ENCODE results near the gene TAP1. TPM values are rescaled to one million over a fixed set of nuclear protein-coding genes. Genes with fewer than 3 reads are reported as not detected.

Gene TAP1
- total RNA-seq, 2 donors from 2014 or later = 7.9 to 12.2 TPM

- ATAC-seq (no peak), DNase-seq (no peak)
- Histone ChIP-seq H3K4me1 (peaks cover 6% of the 10 kb centered on the region), H3K27ac (no peak overlapping the region), H3K36me3 (replicated peaks in 1 of 2; ENCODE audit: insufficient read depth in 1 of 2, low read depth in 2 of 2) (peaks cover 0 to 7% of the 10 kb centered on the region in 2 donors), H3K9me3 (no peaks in the 10 kb centered on the region), H3K4me3 (no peak overlapping the region), H3K27me3 (no peaks in the 10 kb centered on the region)
- intact Hi-C loops (cut with DNase I) = no loop called here
- no peak for TF ChIP-seq POLR2A (IDR thresholded peaks at IDR 0.05)
- TF ChIP-seq, protein P1, sequence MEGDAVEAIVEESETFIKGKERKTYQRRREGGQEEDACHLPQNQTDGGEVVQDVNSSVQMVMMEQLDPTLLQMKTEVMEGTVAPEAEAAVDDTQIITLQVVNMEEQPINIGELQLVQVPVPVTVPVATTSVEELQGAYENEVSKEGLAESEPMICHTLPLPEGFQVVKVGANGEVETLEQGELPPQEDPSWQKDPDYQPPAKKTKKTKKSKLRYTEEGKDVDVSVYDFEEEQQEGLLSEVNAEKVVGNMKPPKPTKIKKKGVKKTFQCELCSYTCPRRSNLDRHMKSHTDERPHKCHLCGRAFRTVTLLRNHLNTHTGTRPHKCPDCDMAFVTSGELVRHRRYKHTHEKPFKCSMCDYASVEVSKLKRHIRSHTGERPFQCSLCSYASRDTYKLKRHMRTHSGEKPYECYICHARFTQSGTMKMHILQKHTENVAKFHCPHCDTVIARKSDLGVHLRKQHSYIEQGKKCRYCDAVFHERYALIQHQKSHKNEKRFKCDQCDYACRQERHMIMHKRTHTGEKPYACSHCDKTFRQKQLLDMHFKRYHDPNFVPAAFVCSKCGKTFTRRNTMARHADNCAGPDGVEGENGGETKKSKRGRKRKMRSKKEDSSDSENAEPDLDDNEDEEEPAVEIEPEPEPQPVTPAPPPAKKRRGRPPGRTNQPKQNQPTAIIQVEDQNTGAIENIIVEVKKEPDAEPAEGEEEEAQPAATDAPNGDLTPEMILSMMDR (IDR thresholded peaks at IDR 0.05) = no peak
- 64 to 67% methylated on average over 3 of the region's 3 CpGs for WGBS, 2 donors
Observed at GRCh38 chr6:32827025-32827424, 26.5 kb downstream of the TAP1 start.

DNA sequence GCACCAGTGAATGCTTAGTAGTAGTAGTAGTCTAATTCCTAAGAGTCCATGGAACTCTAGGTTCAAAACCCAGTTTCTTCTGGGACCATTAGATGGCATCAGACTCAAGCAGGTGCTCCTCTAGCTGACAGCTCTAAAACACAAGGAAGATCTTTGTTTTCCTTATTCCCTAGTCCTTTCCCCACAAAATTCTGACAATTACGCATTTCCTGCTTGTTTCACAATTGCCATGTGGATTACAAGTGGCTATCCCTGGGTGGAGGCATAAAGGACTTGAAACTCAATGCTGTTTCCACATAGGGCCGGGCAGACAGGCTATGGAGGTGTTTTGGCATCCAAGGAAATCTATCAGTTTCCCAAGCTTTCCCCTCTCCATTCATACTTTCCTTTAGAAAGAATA lies 27.5 kb downstream of the TAP1 start:
- H3K9me3 ChIP-seq = no peaks in the 10 kb centered on the region
- peak in 1 of 4 donors; percentile 34 for DNase-seq
- intact Hi-C loops (cut with DNase I) = no loop called here
- WGBS, 2 donors = 44 to 51% methylated on average over 2 of the region's 2 CpGs
- no peak for TF ChIP-seq POLR2A (IDR thresholded peaks at IDR 0.05)
- TF ChIP-seq, protein P1 (IDR thresholded peaks at IDR 0.05) = peak in 6 of 7 experiments; percentile 9 to 61 (median 56)
- peaks cover 0 to 7% of the 10 kb centered on the region in 2 donors for H3K36me3 ChIP-seq (replicated peaks in 1 of 2; ENCODE audit: insufficient read depth in 1 of 2, low read depth in 2 of 2)
- H3K27me3 ChIP-seq = no peaks in the 10 kb centered on the region
- no peak overlapping the region for H3K4me3 ChIP-seq
- ATAC-seq = peak; percentile 70
- no peak overlapping the region for H3K27ac ChIP-seq
- H3K4me1 ChIP-seq = peaks cover 6% of the 10 kb centered on the region

- 64 to 69% methylated on average over 3 of the region's 3 CpGs for WGBS, 2 donors
- intact Hi-C loops (cut with DNase I) = no loop called here
- Histone ChIP-seq H3K27ac (no peak overlapping the region), H3K27me3 (no peaks in the 10 kb centered on the region), H3K4me1 (no peaks in the 10 kb centered on the region), H3K36me3 (replicated peaks in 1 of 2; ENCODE audit: insufficient read depth in 1 of 2, low read depth in 2 of 2) (no peaks in the 10 kb centered on the region), H3K4me3 (no peak overlapping the region), H3K9me3 (no peaks in the 10 kb centered on the region)
- DNase-seq (no peak), ATAC-seq (no peak)
- no peak for TF ChIP-seq POLR2A (IDR thresholded peaks at IDR 0.05)
- TF ChIP-seq, protein P1 (IDR thresholded peaks at IDR 0.05) = no peak
Observed at GRCh38 chr6:32819729-32820128, 33.8 kb downstream of the TAP1 start.

DNA sequence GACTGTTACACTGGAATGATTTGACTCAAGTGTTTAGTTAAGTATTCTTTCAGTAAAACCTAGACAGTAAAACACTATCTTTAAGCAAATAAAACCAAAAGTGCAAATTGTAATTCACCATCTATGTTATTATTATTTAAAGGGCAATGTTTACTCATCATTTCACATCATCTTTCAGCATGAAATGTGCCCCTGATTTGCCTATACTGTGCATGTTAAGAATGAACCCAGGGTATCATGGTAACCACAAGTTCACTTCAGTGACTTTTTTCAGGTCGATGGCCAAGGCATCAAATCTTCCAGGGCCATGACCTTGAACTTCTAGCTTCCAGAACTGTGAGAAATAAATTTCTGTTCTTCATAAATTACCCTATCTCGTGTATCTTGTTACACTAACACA lies 34.6 kb downstream of the TAP1 start:
- H3K27me3 ChIP-seq = no peaks in the 10 kb centered on the region

GRCh38 chr6:32816746-32817204 lies 36.7 kb downstream of the TAP1 start, which contains the start of gene HLA-DOB:
TSS of gene HLA-DOB (minus strand) at chr6:32817002. CDS start at chr6:32816951, 51 bp downstream.
- Histone ChIP-seq H3K27me3 (no peaks in the 10 kb centered on the region), H3K4me3 (no peak within 1 kb of the TSS), H3K9me3 (no peaks in the 10 kb centered on the region), H3K27ac (no peak within 1 kb of the TSS), H3K36me3 (replicated peaks in 1 of 2; ENCODE audit: insufficient read depth in 1 of 2, low read depth in 2 of 2) (no peaks in the 10 kb centered on the region), H3K4me1 (no peaks in the 10 kb centered on the region)
- 56 to 59% methylated on average over 3 of the region's 3 CpGs for WGBS, 2 donors
- no peak for TF ChIP-seq POLR2A (IDR thresholded peaks at IDR 0.05)
- TF ChIP-seq, protein P1 (IDR thresholded peaks at IDR 0.05) = no peak
- DNase-seq (no peak), ATAC-seq (peak; percentile 45)
- intact Hi-C loops (cut with DNase I) = no loop called here

More for the DNA sequence above, 34.6 kb downstream of the TAP1 start:
- H3K4me3 ChIP-seq = no peak overlapping the region
- ATAC-seq (no peak), DNase-seq (no peak)
- intact Hi-C loops (cut with DNase I) = no loop called here
- no peak overlapping the region for H3K27ac ChIP-seq
- H3K9me3 ChIP-seq = no peaks in the 10 kb centered on the region
- no peaks in the 10 kb centered on the region for H3K36me3 ChIP-seq (replicated peaks in 1 of 2; ENCODE audit: insufficient read depth in 1 of 2, low read depth in 2 of 2)
- H3K4me1 ChIP-seq = no peaks in the 10 kb centered on the region
- 45 to 58% methylated on average over 2 of the region's 2 CpGs for WGBS, 2 donors
- no peak for TF ChIP-seq POLR2A (IDR thresholded peaks at IDR 0.05)
- TF ChIP-seq, protein P1 (IDR thresholded peaks at IDR 0.05) = no peak
